BJ (cell line): ENCODE results near the gene NDUFAF2. TPM values are rescaled to one million over a fixed set of nuclear protein-coding genes. Genes with fewer than 3 reads are reported as not detected.

Source experiments
- CTCF ChIA-PET: fragments of 350-600 bp; formaldehyde crosslinking; extraction: SDS; loops from one replicate; lab custom pipeline; 2021; ENCODE audit warnings: antibody characterized with exemption, inconsistent platforms; lab: Yijun Ruan, JAX
- POLR2A ChIA-PET: fragments of 300-600 bp; sonication (Branson Sonifier 250); formaldehyde crosslinking; extraction: SDS; loops from one replicate; lab custom pipeline; 2021; ENCODE audit warnings: antibody characterized with exemption; lab: Charles Lee
- DNase-seq: peaks from one replicate; pipeline ENCODE4 v3.0.0-alpha.2; 2011; ENCODE audit warnings: low read depth
- H3K27me3 ChIP-seq: 2 replicates; pipeline ENCODE4 v1.6.0; 2011; ENCODE audit warnings: low read length; ENCODE audit not compliant: control insufficient read depth, insufficient read depth
- H3K36me3 ChIP-seq: 2 replicates; pipeline ENCODE4 v1.5.1; 2011; ENCODE audit warnings: low read length; ENCODE audit not compliant: control insufficient read depth, insufficient read depth
- H3K4me3 ChIP-seq: 2 replicates; pipeline ENCODE4 v1.5.1; 2011; ENCODE audit warnings: low read depth, mild to moderate bottlenecking, control low read depth, low read length
- CTCF ChIP-seq: IDR thresholded peaks from 2 replicates; pipeline ENCODE4 v1.5.1; 2011; ENCODE audit warnings: low read depth, mild to moderate bottlenecking, control low read depth, inconsistent platforms, low read length, moderate library complexity; ENCODE audit not compliant: insufficient read depth
- polyA plus RNA-seq: library from polyadenylated mRNA; depleted of rRNA; stranded (reverse); fragments of >200 nt; gene quantifications from 2 replicates; pipeline ENCODE4 v1.2.3, GENCODE V29; 2011

NDUFAF2 gene
- polyA plus RNA-seq, 1 experiment: 22.4 TPM

- Histone ChIP-seq H3K36me3 (peaks cover 1% of the 10 kb centered on the region), H3K27me3 (no peaks in the 10 kb centered on the region), H3K4me3 (no peak overlapping the region)
- no peak for DNase-seq
- TF ChIP-seq CTCF: no peak
- POLR2A ChIA-PET: no interaction called here
- CTCF ChIA-PET: no interaction called here
Measured at GRCh38 chr5:60989790-60990189, 44.8 kb downstream of the NDUFAF2 start.

GRCh38 chr5:60992871-60993270 lies 47.9 kb downstream of the NDUFAF2 start:
- Histone ChIP-seq H3K36me3 (peaks cover 1% of the 10 kb centered on the region), H3K4me3 (no peak overlapping the region), H3K27me3 (no peaks in the 10 kb centered on the region)
- ChIA-PET CTCF (interaction anchor here (0.8 to 1.0 kb wide), 2 partner anchors 32 to 33 kb away, joined by 3 read pairs; no protein-coding TSS in a partner anchor), POLR2A (no interaction called here)
- no peak for TF ChIP-seq CTCF
- DNase-seq: no peak

GRCh38 chr5:60993425-60993824 lies 48.4 kb downstream of the NDUFAF2 start:
- no peak overlapping the region for H3K4me3 ChIP-seq
- ChIA-PET CTCF (interaction anchor here (0.8 to 1.0 kb wide), 2 partner anchors 33 kb away, joined by 3 read pairs; no protein-coding TSS in a partner anchor), POLR2A (no interaction called here)
- no peak for TF ChIP-seq CTCF
- H3K36me3 ChIP-seq: peaks cover 1% of the 10 kb centered on the region
- H3K27me3 ChIP-seq: no peaks in the 10 kb centered on the region
- no peak for DNase-seq

- no peaks in the 10 kb centered on the region for H3K27me3 ChIP-seq
- no peak for DNase-seq
- POLR2A ChIA-PET: no interaction called here
- CTCF ChIA-PET: interaction anchor here (0.8 to 1.0 kb wide), 2 partner anchors 33 to 34 kb away, joined by 3 read pairs; no protein-coding TSS in a partner anchor
- H3K36me3 ChIP-seq: peaks cover 1% of the 10 kb centered on the region
- TF ChIP-seq CTCF: no peak
- no peak overlapping the region for H3K4me3 ChIP-seq
Measured at GRCh38 chr5:60993875-60994571, 49.0 kb downstream of the NDUFAF2 start.

- ChIA-PET CTCF (interaction anchor here (0.6 to 1.2 kb wide), 2 partner anchors 59 to 936 kb away, joined by 3 read pairs; no protein-coding TSS in a partner anchor), POLR2A (no interaction called here)
- DNase-seq: no peak
- Histone ChIP-seq H3K4me3 (no peak overlapping the region), H3K27me3 (no peaks in the 10 kb centered on the region), H3K36me3 (peaks cover 1% of the 10 kb centered on the region)
- no peak for TF ChIP-seq CTCF
Measured at GRCh38 chr5:60996368-60996767, 51.4 kb downstream of the NDUFAF2 start.
